Epithelial cell of proximal tubule (primary cell): ENCODE results near the gene ACO2. TPM values are rescaled to one million over a fixed set of nuclear protein-coding genes. Genes with fewer than 3 reads are reported as not detected.
"Not testable (repeated sequence)": the region's sequence is repeated elsewhere in the genome, so short reads cannot be mapped to it uniquely, and the experiment has no call there.

Experiments used
- DNase-seq: peaks from one replicate; pipeline ENCODE4 v3.0.0-alpha.2; 2011; ENCODE audit warnings: low read depth
- H3K4me3 ChIP-seq: 2 replicates; pipeline ENCODE4 v1.5.1; 2011; ENCODE audit warnings: low read depth, mild to moderate bottlenecking, low read length
- total RNA-seq: library from RNA; depleted of rRNA; stranded (reverse); fragments of >200 nt; gene quantifications from 2 replicates; pipeline ENCODE4 v1.2.3, GENCODE V29; 2015
- TF ChIP-seq, protein P1 (sequence below): conservative IDR thresholded peaks from 2 replicates; pipeline ENCODE4 v1.5.1; 2012; ENCODE audit warnings: low read depth, mild to moderate bottlenecking, low read length

Gene ACO2
- total RNA-seq, 1 donor from 2014 or later, result 58.8 TPM

DNA sequence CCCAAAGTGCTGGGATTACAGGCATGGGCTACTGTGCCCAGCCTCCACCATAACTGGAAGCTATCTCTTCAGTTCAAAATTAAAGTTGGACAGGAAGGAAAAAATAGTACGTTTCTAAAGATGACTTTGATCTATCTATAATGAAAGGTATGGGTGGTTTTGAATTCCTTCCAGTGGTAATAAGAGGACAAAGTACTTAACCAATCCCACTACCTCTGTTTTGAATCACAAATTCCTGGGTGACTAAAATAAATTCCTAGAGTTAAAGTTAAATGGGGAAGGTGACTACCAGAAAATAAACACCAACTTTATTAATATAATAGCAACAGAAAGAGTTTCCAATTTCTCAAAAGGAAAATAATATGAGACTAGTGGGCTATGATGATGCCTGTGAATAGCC, 9.5 kb upstream of the ACO2 start:
- no peak for DNase-seq
- H3K4me3 ChIP-seq, result no peak overlapping the region
- TF ChIP-seq, protein P1, sequence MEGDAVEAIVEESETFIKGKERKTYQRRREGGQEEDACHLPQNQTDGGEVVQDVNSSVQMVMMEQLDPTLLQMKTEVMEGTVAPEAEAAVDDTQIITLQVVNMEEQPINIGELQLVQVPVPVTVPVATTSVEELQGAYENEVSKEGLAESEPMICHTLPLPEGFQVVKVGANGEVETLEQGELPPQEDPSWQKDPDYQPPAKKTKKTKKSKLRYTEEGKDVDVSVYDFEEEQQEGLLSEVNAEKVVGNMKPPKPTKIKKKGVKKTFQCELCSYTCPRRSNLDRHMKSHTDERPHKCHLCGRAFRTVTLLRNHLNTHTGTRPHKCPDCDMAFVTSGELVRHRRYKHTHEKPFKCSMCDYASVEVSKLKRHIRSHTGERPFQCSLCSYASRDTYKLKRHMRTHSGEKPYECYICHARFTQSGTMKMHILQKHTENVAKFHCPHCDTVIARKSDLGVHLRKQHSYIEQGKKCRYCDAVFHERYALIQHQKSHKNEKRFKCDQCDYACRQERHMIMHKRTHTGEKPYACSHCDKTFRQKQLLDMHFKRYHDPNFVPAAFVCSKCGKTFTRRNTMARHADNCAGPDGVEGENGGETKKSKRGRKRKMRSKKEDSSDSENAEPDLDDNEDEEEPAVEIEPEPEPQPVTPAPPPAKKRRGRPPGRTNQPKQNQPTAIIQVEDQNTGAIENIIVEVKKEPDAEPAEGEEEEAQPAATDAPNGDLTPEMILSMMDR, result no peak

DNA sequence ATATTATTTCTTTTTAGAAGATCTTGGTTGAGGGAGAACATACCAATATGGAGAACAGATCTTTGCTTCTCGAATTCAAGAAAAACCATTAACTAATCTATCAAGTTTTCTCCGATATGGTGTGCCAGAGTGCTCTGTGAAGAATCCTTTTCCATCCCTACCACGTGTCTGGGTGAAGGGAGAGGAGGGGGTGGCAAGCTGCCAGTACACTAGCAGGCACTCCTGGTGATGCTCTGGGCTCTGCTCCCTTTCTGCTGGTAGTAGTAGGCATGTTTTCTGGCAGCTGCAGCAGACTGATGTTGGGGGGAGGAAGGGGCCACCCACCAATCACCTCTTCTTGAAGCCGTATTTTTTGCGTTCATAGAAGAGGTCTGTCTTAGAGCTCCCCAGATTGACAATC, 8.8 kb upstream of the ACO2 start:
- H3K4me3 ChIP-seq, DNase-seq: not testable (repeated sequence)

- H3K4me3 ChIP-seq, result no peak overlapping the region
- TF ChIP-seq, protein P1, result no peak
- DNase-seq, result no peak
These were observed 7.0 kb upstream of the ACO2 start for GRCh38 chr22:41461901-41462300.

GRCh38 chr22:41469218-41469851, 418 bp downstream of the ACO2 start:
- TF ChIP-seq, protein P1, result no peak
- no peak for DNase-seq
- peak overlapping the region; percentile 83 for H3K4me3 ChIP-seq

GRCh38 chr22:41470886-41471285, 2.0 kb downstream of the ACO2 start:
- TF ChIP-seq, protein P1, result no peak
- H3K4me3 ChIP-seq, result no peak overlapping the region
- no peak for DNase-seq

GRCh38 chr22:41471568-41471967, 2.7 kb downstream of the ACO2 start:
- TF ChIP-seq, protein P1, result no peak
- H3K4me3 ChIP-seq, result no peak overlapping the region
- no peak for DNase-seq

DNA sequence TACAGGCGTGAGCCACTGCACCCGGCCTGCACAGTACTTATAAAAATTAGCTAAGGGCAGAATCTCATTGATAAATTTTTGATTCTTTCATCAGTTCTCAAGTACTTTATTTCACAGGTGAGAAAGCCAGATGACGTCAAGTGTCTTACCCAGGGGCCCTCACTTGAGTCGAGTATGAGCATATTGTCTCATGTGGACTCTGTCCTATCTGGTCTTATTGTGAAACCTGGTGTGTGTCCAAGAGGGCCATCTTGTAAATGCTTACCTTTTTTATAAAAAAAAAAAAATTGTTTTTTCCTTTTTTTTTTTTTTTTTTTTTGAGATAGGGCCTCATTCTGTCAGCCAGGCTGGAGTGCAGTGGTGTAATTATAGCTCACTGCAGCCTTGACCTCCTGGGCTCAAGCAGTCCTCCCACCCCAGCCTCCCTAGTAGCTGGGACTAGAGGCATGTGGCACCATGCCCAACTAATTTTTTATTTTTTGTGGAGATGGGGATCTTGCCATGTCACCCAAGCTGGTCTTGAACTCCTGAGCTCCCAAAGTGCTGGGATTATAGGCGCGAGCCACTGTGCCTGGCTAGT, 6.0 kb downstream of the ACO2 start:
- TF ChIP-seq, protein P1, result no peak
- H3K4me3 ChIP-seq, result no peak overlapping the region
- DNase-seq, result no peak
